GM12874 (cell line): ENCODE measurements around the gene TMEM41B.

Source experiments
- TF ChIP-seq, protein P1 (sequence below): IDR thresholded peaks from 2 replicates; pipeline ENCODE4 v1.5.1; 2011; ENCODE audit warnings: low read depth, mild to moderate bottlenecking, control low read depth, low read length, moderate library complexity; ENCODE audit not compliant: insufficient read depth

The TMEM41B gene

DNA sequence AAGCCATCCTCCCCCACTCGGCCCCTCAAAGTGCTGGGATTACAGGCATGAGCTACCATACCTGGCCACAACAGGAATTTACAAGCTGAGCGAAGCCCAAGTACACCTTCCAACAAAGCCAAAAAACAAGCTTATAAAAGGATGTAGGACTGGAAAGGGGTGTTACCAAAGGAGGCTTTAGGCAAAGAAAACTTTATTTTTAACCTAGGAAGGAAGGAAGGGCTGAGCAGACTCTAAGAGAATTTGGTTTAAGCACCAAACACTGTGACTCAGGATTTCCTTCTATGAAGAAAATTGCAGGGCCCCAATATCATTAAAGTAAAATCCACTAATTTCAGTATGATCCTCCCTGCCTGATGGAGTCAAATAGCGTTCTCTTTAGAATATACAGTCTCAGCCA, 61.3 kb downstream of the TMEM41B start:
- TF ChIP-seq, protein P1, sequence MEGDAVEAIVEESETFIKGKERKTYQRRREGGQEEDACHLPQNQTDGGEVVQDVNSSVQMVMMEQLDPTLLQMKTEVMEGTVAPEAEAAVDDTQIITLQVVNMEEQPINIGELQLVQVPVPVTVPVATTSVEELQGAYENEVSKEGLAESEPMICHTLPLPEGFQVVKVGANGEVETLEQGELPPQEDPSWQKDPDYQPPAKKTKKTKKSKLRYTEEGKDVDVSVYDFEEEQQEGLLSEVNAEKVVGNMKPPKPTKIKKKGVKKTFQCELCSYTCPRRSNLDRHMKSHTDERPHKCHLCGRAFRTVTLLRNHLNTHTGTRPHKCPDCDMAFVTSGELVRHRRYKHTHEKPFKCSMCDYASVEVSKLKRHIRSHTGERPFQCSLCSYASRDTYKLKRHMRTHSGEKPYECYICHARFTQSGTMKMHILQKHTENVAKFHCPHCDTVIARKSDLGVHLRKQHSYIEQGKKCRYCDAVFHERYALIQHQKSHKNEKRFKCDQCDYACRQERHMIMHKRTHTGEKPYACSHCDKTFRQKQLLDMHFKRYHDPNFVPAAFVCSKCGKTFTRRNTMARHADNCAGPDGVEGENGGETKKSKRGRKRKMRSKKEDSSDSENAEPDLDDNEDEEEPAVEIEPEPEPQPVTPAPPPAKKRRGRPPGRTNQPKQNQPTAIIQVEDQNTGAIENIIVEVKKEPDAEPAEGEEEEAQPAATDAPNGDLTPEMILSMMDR, result no peak

DNA sequence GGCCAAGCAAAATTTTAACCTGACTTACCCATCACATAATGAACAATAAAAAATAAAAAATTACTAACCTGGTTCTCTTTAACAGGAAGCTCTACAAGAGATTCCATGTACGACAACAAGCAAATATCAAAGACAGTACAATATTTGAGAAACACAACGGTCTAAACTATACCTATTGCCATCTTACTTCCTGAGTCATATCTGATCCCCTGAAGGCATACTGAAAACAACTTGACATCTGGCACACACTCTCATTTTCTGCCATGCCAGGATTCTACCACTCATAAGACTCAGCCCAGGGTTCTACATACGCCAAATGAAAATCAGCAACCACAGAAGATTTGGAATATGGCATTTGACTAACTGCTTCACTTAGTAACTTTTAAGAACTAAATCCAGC, 63.1 kb downstream of the TMEM41B start:
- TF ChIP-seq, protein P1, result no peak

DNA sequence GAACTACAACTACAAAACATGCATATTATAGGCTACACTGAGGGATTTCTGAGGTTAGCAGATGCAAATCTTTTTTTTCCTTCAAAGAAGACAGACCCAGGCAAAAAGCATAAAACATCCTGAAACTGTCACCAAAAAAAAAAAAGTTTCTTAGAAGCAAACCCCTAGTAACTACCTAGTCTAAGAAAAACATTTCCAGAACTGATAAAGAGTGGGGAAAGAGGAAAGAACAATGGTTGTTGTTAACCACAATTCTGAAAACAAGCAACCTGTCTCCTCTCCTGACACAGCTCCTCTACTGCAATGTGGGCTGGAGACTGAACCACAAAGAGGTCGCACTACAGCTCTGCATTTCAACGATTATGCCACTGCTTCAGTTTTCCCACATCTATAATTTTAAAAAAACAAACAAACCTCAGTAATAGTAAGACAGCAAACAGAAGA, 64.2 kb downstream of the TMEM41B start:
- TF ChIP-seq, protein P1, result no peak

DNA sequence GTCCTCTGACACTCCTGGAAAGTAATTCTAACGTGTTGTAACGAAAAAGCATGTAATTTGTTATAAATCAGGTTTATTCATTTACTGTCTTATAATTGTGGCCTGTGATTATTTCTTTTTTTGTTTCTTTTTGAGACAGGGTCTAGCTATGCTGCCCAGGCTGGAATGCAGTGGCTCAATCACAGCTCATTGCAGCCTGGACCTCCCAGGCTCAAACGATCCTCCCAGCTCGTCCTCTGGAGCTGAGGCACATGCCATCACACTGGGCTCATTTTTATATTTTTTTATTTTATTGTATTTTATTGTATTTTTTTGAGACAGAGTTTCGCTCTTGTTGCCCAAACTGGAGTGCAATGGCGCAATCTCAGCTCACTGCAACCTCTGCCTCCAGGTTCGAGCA, 65.1 kb downstream of the TMEM41B start:
- TF ChIP-seq, protein P1, result no peak

DNA sequence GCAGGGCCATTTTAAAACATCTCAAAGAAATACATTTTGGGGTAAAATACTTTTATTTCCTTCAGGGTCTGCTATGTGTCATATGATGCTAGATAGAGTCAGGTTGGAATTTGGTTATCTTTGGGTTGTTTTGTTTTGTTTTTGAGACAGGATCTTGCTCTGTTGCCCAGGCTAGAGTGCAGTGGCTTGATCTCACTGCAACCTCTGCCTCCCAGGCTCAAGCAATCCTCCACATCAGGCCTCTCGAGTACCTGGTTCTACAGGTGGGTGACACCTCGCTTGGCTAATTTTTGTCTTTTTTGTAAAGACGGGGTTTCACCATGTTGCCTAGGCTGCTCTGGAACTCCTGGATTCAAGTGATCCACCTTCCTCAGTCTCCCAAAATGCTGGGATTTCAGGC, 66.5 kb downstream of the TMEM41B start:
- TF ChIP-seq, protein P1, result no peak

DNA sequence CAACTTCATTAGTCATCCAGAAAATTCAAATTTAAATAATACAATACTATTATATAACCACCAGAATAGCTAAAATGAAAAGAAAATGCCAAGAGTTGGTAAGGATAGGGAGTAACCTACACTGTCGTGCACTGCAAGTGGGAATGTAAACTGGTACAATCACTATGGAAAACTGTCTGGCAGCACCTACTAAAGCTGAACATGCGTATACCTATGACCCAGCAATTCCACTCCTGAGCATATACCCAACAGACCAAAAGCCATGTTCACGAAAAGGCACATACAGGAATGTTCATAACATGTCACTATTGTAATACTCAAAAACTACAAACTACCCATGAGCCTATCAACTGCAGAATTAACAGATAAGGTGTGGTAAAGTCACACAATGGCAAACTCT, 81.9 kb downstream of the TMEM41B start:
- TF ChIP-seq, protein P1, result no peak

DNA sequence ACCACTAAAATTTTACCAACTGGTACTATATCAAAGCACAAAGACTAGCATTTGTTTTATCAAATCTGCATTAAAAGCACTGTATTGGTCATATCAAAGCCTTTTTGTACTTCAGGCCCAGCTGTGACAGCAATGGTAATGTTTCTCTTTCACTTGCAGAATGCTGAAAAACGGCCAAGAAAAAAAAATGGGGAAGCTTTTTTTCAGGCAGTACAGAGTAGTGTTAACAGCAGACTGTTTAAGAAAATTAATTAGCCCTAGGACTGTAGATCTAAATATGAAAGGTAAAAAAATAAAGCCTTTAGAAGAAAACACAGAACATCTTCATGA, 82.6 kb downstream of the TMEM41B start:
- TF ChIP-seq, protein P1, result no peak
